DOHH2 (cell line): ENCODE data around the gene ZBTB7C.

Experiments used
- EZH2phosphoT487 ChIP-seq: fragments of 200-600 bp; sonication (generic); IDR thresholded peaks from 2 replicates; pipeline ENCODE4 v1.6.1; 2017; ENCODE audit warnings: borderline replicate concordance, mild to moderate bottlenecking, antibody characterized with exemption, low read length, moderate library complexity, mixed read lengths
- TF ChIP-seq, protein P1 (sequence below): fragments of 200-600 bp; sonication (generic); IDR thresholded peaks from one replicate; pipeline ENCODE4 v1.5.1; 2014; ENCODE audit warnings: antibody characterized with exemption, mild to moderate bottlenecking, low read depth, low read length; ENCODE audit not compliant: poor library complexity, severe bottlenecking

DNA sequence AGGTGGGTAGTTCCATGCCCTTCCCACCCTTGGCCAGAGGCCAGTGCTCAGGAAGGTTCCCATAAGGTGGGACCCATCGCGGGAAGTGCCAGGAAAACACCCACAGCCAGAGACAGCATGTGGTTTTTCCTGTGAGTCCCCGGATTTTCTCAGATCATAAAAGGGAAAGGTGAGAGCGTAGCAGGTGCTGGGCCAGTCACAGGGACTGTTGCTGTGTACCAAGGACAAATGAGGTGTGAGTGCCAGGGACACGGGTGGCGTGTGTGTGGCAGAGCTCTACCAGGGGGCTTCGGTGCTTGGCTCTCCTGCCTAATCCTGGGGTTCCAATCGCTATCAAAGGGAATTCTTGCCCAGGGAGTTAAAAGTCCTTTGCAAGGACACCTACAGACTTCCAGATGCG lies 319.2 kb downstream of the ZBTB7C start:
- TF ChIP-seq, protein P1, sequence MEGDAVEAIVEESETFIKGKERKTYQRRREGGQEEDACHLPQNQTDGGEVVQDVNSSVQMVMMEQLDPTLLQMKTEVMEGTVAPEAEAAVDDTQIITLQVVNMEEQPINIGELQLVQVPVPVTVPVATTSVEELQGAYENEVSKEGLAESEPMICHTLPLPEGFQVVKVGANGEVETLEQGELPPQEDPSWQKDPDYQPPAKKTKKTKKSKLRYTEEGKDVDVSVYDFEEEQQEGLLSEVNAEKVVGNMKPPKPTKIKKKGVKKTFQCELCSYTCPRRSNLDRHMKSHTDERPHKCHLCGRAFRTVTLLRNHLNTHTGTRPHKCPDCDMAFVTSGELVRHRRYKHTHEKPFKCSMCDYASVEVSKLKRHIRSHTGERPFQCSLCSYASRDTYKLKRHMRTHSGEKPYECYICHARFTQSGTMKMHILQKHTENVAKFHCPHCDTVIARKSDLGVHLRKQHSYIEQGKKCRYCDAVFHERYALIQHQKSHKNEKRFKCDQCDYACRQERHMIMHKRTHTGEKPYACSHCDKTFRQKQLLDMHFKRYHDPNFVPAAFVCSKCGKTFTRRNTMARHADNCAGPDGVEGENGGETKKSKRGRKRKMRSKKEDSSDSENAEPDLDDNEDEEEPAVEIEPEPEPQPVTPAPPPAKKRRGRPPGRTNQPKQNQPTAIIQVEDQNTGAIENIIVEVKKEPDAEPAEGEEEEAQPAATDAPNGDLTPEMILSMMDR = no peak
- TF ChIP-seq EZH2phosphoT487 = no peak
